ENCODE measurements around the gene CLDN6. TPM values are rescaled to one million over a fixed set of nuclear protein-coding genes. Genes with fewer than 3 reads are reported as not detected.
A peak's percentile ranks its signal among the peaks of the same experiment; 100 is the strongest.

The CLDN6 gene
- total RNA-seq, 1 experiment from 2014 or later: not detected

DNA sequence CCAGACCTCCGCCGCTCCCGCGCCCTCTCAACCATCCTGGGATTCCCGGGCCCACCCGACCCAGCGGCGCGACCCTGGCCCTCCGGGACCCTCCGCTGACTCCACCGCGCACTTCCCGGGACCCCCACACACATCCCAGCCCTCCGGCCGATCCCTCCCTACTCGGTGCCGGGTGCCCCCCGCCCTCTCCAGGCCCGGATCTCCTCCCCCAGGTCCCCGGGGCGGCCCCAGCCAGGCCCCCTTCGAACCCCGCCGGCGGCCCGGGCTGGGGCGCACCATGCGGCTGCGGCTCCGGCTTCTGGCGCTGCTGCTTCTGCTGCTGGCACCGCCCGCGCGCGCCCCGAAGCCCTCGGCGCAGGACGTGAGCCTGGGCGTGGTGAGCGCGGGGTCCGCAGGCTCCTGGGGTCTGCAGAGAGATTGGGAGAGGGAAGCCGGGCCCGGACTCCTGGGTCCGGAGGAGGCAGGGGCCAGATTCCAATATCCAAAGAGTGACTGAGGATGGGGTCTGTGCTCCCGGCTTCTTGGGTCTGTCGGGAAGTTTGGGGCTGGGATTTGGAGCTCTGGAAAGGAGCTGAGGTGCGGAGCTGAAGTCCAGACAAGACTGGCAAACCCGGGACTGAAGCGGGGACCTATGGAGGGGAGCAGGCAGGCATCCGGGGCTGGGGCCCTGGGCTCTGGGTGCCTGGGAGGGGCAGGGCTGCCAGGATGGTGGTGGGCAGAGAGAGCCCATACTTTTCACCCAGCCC lies 28.8 kb upstream of the CLDN6 start:
- H3K9me2 ChIP-seq (replicated peaks; ENCODE audit: insufficient read depth, low read length): no peaks in the 10 kb centered on the region
- H3K9me3 ChIP-seq (ENCODE audit: low read length): no peaks in the 10 kb centered on the region
- no peaks in the 10 kb centered on the region for H4K20me1 ChIP-seq (ENCODE audit: insufficient read depth, low read depth, low read length)
- no peaks in the 10 kb centered on the region for H3K36me3 ChIP-seq (ENCODE audit: insufficient read depth, low read length)
- H3K79me2 ChIP-seq (ENCODE audit: low read length): no peaks in the 10 kb centered on the region
- H3K27me3 ChIP-seq (ENCODE audit: low read length): no peaks in the 10 kb centered on the region
- no peak overlapping the region for H3K9ac ChIP-seq (ENCODE audit: low read length)
- no peak overlapping the region for H3K27ac ChIP-seq (ENCODE audit: low read length)
- H2AFZ ChIP-seq (ENCODE audit: low read length): no peak overlapping the region
- H3K4me2 ChIP-seq (ENCODE audit: low read depth, low read length, poor library complexity, severe bottlenecking): no peak overlapping the region
- peaks cover 17% of the 10 kb centered on the region for H3K4me1 ChIP-seq (ENCODE audit: low read length)
- no peak overlapping the region for H3K4me3 ChIP-seq (ENCODE audit: low read length)
- no peak for DNase-seq

DNA sequence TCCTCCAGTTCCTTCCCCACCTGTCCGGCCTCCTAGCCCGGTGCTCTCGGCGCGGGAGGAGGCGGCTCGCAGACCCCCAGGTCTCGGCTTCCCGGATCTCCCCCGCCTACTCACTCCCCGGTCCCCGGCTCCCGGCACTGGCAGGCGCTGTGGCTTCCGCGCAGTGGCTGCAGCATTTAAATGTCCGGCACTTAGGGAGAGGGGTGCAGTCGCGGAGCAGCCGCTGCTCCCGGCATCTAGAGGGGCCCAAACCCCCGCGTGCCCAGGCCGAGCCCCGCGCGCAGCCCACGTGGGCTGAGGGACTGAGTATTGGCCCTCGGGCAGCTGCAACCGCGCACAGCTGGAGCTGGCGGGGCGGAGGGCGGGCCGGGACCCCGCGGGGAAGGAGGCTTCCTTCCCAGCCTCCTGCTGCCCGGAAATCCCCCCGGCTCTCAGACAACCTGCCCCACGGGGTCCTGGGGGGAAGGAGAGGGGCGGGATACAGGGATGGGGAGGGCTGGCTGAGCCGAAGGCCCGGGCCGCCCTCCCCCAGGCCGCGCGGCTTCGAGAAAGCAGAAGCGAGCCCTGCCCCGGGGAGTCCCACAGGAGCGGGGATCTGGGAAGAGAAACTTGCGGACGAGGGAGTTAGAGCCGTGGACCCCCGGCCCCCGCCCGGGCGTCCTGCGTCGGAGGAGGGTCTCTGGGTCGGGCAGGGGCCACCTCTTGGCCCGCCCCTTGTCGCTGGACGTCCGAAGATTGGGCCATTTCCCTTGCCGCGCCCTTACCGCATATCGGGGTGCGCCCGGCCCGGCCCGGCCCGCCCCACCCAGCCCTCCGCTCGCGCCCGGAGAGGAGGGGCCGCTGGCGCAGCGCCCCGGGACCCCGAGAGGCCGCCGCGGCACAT lies 28.0 kb upstream of the CLDN6 start, which contains the start of gene MMP25:
MMP25 (plus strand) TSS at position 804 of the 883 bp plus-strand sequence. CDS start 357 bp downstream, outside the sequence.
- no peak for DNase-seq
- no peaks in the 10 kb centered on the region for H4K20me1 ChIP-seq (ENCODE audit: insufficient read depth, low read depth, low read length)
- no peaks in the 10 kb centered on the region for H3K9me2 ChIP-seq (replicated peaks; ENCODE audit: insufficient read depth, low read length)
- H3K4me2 ChIP-seq (ENCODE audit: low read depth, low read length, poor library complexity, severe bottlenecking): peak within 1 kb of the TSS; percentile 67
- peak within 1 kb of the TSS; percentile 53 for H3K9ac ChIP-seq (ENCODE audit: low read length)
- H3K4me3 ChIP-seq (ENCODE audit: low read length): peak within 1 kb of the TSS; percentile 59; the same call in 1 of the 2 replicates
- no peak within 1 kb of the TSS for H3K27ac ChIP-seq (ENCODE audit: low read length)
- H3K27me3 ChIP-seq (ENCODE audit: low read length): no peaks in the 10 kb centered on the region
- peaks cover 16% of the 10 kb centered on the region for H3K4me1 ChIP-seq (ENCODE audit: low read length)
- H3K79me2 ChIP-seq (ENCODE audit: low read length): no peaks in the 10 kb centered on the region
- H2AFZ ChIP-seq (ENCODE audit: low read length): no peak within 1 kb of the TSS
- no peaks in the 10 kb centered on the region for H3K9me3 ChIP-seq (ENCODE audit: low read length)
- no peaks in the 10 kb centered on the region for H3K36me3 ChIP-seq (ENCODE audit: insufficient read depth, low read length)

DNA sequence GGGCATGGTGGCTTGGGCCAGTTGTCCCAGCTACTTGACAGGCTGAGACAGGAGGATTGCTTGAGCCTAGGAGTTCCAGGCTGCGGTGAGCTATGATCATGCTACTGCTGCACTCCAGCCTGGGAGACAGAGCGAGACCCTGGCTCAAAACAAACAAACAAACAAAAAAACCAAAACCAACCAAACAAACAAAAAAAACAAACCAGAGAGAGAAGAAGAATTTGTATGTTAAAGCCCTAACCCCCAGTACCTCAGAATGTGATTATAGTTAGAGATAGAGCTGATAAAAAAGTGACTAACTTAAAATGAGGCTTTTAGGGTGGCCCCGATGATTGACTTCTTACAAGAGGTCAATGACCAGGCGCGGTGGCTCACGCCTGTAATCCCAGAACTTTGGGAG lies 26.7 kb upstream of the CLDN6 start:
- no peaks in the 10 kb centered on the region for H3K27me3 ChIP-seq (ENCODE audit: low read length)
- no peak overlapping the region for H3K9ac ChIP-seq (ENCODE audit: low read length)
- H3K27ac ChIP-seq (ENCODE audit: low read length): no peak overlapping the region
- no peaks in the 10 kb centered on the region for H3K9me3 ChIP-seq (ENCODE audit: low read length)
- peaks cover 7% of the 10 kb centered on the region for H3K4me1 ChIP-seq (ENCODE audit: low read length)
- no peak overlapping the region for H3K4me3 ChIP-seq (ENCODE audit: low read length)
- no peaks in the 10 kb centered on the region for H3K79me2 ChIP-seq (ENCODE audit: low read length)
- no peak overlapping the region for H3K4me2 ChIP-seq (ENCODE audit: low read depth, low read length, poor library complexity, severe bottlenecking)
- H4K20me1 ChIP-seq (ENCODE audit: insufficient read depth, low read depth, low read length): no peaks in the 10 kb centered on the region
- H3K36me3 ChIP-seq (ENCODE audit: insufficient read depth, low read length): no peaks in the 10 kb centered on the region
- DNase-seq: no peak
- no peaks in the 10 kb centered on the region for H3K9me2 ChIP-seq (replicated peaks; ENCODE audit: insufficient read depth, low read length)
- H2AFZ ChIP-seq (ENCODE audit: low read length): no peak overlapping the region

DNA sequence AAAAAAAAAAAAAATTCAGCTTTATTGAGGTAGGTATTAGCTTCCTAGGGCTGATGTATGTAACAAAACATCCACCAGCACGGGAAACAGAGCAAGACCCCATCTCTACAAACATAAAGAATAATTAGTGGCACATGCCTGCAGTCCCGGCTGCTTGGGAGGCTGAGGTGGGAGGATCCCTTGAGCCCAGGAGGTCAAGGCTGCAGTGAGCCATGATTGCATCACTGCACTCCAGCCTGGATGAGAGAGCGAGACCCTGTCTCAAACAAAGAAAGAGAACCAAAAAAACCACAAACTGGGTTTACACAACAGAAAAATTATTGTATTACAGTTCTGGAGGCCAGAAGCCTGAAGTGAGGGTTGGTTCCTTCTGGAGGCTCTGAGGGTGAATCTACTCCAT lies 24.4 kb upstream of the CLDN6 start:
- Histone ChIP-seq H3K4me2 (ENCODE audit: low read depth, low read length, poor library complexity, severe bottlenecking) (no peak overlapping the region), H3K27me3 (ENCODE audit: low read length) (no peaks in the 10 kb centered on the region), H3K27ac (ENCODE audit: low read length) (no peak overlapping the region), H3K36me3 (ENCODE audit: insufficient read depth, low read length) (no peaks in the 10 kb centered on the region), H3K9me3 (ENCODE audit: low read length) (no peaks in the 10 kb centered on the region), H3K4me1 (ENCODE audit: low read length) (peaks cover 7% of the 10 kb centered on the region), H2AFZ (ENCODE audit: low read length) (no peak overlapping the region), H3K79me2 (ENCODE audit: low read length) (no peaks in the 10 kb centered on the region), H3K9ac (ENCODE audit: low read length) (no peak overlapping the region), H3K4me3 (ENCODE audit: low read length) (no peak overlapping the region), H3K9me2 (replicated peaks; ENCODE audit: insufficient read depth, low read length) (no peaks in the 10 kb centered on the region), H4K20me1 (ENCODE audit: insufficient read depth, low read depth, low read length) (no peaks in the 10 kb centered on the region)
- DNase-seq: no peak

DNA sequence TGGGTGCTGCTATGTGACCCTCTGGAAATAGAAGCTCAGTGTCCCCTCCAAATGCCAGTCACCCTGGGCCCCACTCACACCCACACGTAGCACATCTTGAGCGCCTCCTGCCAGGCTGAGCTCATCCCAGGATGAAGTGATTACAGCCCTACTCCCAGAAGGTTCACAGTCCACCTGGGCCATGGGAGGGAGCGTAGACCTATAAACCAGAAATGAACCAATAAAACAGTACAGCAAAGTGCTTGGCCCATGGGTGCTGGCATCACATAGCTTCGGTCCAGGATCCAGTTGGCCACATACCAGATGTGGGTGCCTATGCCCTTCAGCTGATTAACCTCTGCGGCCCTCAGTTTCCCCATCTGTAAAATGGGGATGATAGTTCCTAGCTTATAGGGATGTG lies 20.9 kb upstream of the CLDN6 start:
- H4K20me1 ChIP-seq (ENCODE audit: insufficient read depth, low read depth, low read length): no peaks in the 10 kb centered on the region
- no peaks in the 10 kb centered on the region for H3K27me3 ChIP-seq (ENCODE audit: low read length)
- H3K4me3 ChIP-seq (ENCODE audit: low read length): no peak overlapping the region
- no peaks in the 10 kb centered on the region for H3K9me2 ChIP-seq (replicated peaks; ENCODE audit: insufficient read depth, low read length)
- H2AFZ ChIP-seq (ENCODE audit: low read length): no peak overlapping the region
- H3K4me1 ChIP-seq (ENCODE audit: low read length): no peaks in the 10 kb centered on the region
- no peaks in the 10 kb centered on the region for H3K9me3 ChIP-seq (ENCODE audit: low read length)
- no peaks in the 10 kb centered on the region for H3K79me2 ChIP-seq (ENCODE audit: low read length)
- H3K36me3 ChIP-seq (ENCODE audit: insufficient read depth, low read length): no peaks in the 10 kb centered on the region
- no peak overlapping the region for H3K4me2 ChIP-seq (ENCODE audit: low read depth, low read length, poor library complexity, severe bottlenecking)
- no peak for DNase-seq
- no peak overlapping the region for H3K27ac ChIP-seq (ENCODE audit: low read length)
- no peak overlapping the region for H3K9ac ChIP-seq (ENCODE audit: low read length)

DNA sequence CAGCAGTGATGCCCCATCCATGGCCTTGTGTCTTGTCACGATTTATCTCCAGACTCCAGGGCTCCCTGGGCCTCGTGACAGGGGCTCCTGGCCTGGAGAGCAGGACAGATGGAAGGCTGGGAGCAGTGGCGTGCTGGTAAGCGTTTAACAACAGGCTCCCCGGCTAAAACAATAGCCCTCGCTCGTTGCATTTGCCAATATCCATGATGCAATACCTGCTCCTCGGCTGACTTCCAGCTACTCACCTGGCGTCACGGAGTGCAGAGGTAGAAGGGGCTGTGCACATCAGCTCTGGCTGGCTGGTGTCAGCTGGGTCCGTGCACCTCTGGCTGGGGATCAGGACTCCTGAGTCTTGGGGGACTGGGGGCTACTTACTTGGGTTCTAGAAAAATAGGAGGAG lies 20.3 kb upstream of the CLDN6 start:
- Histone ChIP-seq H4K20me1 (ENCODE audit: insufficient read depth, low read depth, low read length) (no peaks in the 10 kb centered on the region), H3K9me2 (replicated peaks; ENCODE audit: insufficient read depth, low read length) (no peaks in the 10 kb centered on the region), H3K4me1 (ENCODE audit: low read length) (no peaks in the 10 kb centered on the region), H3K79me2 (ENCODE audit: low read length) (no peaks in the 10 kb centered on the region), H2AFZ (ENCODE audit: low read length) (no peak overlapping the region), H3K27me3 (ENCODE audit: low read length) (no peaks in the 10 kb centered on the region), H3K4me2 (ENCODE audit: low read depth, low read length, poor library complexity, severe bottlenecking) (no peak overlapping the region), H3K27ac (ENCODE audit: low read length) (no peak overlapping the region), H3K36me3 (ENCODE audit: insufficient read depth, low read length) (no peaks in the 10 kb centered on the region), H3K9ac (ENCODE audit: low read length) (no peak overlapping the region), H3K9me3 (ENCODE audit: low read length) (no peaks in the 10 kb centered on the region), H3K4me3 (ENCODE audit: low read length) (no peak overlapping the region)
- DNase-seq: no peak

DNA sequence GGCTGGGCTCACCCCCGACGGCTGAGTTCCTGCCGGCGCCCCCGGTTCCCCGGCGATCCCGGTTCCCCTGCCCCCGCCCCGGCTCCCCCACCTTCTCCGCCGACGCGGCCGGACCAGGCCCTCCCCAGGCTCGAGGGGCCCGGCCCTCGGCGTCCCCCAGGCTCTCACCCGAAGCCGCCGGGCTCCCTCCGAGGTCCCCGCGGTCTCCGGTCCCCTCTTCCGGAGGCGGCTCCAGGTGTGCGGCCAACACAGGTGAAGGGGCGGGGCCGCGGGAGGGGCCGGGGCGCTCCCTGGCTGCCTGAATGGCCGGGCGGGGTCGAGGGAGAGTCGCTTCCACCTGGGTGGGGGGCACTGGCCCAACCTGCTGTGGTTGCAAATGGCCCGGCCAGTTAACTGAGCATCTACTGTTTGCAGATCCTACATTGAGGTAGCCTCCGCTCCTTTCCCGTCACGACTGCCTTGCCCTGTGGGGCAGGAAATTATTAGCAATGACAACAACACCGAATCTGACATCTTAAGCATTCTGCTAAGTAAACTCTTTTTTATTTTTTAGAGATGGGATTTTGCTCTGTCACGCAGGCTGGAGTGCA lies 18.8 kb upstream of the CLDN6 start, which contains the start of gene BICDL2:
BICDL2 (minus strand) TSS at position 219 of the 590 bp plus-strand sequence. CDS start 1,448 bp downstream, outside the sequence.
- Histone ChIP-seq H3K9me3 (ENCODE audit: low read length) (no peaks in the 10 kb centered on the region), H4K20me1 (ENCODE audit: insufficient read depth, low read depth, low read length) (0 out of 2 replicates have a peak, but pooled peaks cover 4% of the 10 kb centered on the region), H3K27me3 (ENCODE audit: low read length) (no peaks in the 10 kb centered on the region), H3K79me2 (ENCODE audit: low read length) (no peaks in the 10 kb centered on the region), H3K4me2 (ENCODE audit: low read depth, low read length, poor library complexity, severe bottlenecking) (no peak within 1 kb of the TSS), H3K27ac (ENCODE audit: low read length) (no peak within 1 kb of the TSS), H3K4me3 (ENCODE audit: low read length) (no peak within 1 kb of the TSS), H3K9me2 (replicated peaks; ENCODE audit: insufficient read depth, low read length) (no peaks in the 10 kb centered on the region), H3K9ac (ENCODE audit: low read length) (no peak within 1 kb of the TSS), H2AFZ (ENCODE audit: low read length) (no peak within 1 kb of the TSS), H3K36me3 (ENCODE audit: insufficient read depth, low read length) (no peaks in the 10 kb centered on the region), H3K4me1 (ENCODE audit: low read length) (no peaks in the 10 kb centered on the region)
- no peak for DNase-seq

Data from Karpas-422 (cell line).